GM12891 (cell line): ENCODE measurements around the gene TMEM214.

Experiments used
- PAX5 ChIP-seq: IDR thresholded peaks from 2 replicates; pipeline ENCODE4 v1.6.1; 2011; ENCODE audit warnings: low read length, moderate library complexity, mild to moderate bottlenecking; ENCODE audit not compliant: insufficient read depth, severe bottlenecking
- POLR2A ChIP-seq: IDR thresholded peaks from 2 replicates; pipeline ENCODE4 v1.6.1; 2011; ENCODE audit warnings: low read depth, low read length, control low read depth
- POLR2AphosphoS5 ChIP-seq: IDR thresholded peaks from 2 replicates; pipeline ENCODE4 v1.6.1; 2011; ENCODE audit warnings: low read depth, low read length, control low read depth
- POU2F2 ChIP-seq: IDR thresholded peaks from 2 replicates; pipeline ENCODE4 v1.6.1; 2011; ENCODE audit warnings: low read depth, mild to moderate bottlenecking, control low read depth, low read length, moderate library complexity
- SPI1 ChIP-seq: IDR thresholded peaks from 2 replicates; pipeline ENCODE4 v1.6.1; 2011; ENCODE audit warnings: low read depth, low read length, control low read depth
- TAF1 ChIP-seq: IDR thresholded peaks from 2 replicates; pipeline ENCODE4 v1.6.1; 2011; ENCODE audit warnings: low read depth, low read length, control low read depth

GRCh38 chr2:27008678-27009077 lies 24.1 kb upstream of the TMEM214 start:
- TF ChIP-seq POLR2A, result no peak
- no peak for TF ChIP-seq POLR2AphosphoS5
- TF ChIP-seq TAF1, result no peak
- no peak for TF ChIP-seq POU2F2
- no peak for TF ChIP-seq SPI1
- no peak for TF ChIP-seq PAX5
